ENCODE results near the gene TSPYL2.

TSPYL2 gene

GRCh38 chrX:53084863-53085262 is 2.7 kb downstream of the TSPYL2 start:
- ChIA-PET CTCF (no interaction called here), POLR2A (no interaction called here)
- DNase-seq (ENCODE audit: low read depth, low spot score), result no peak
- no peak for TF ChIP-seq CTCF (IDR thresholded peaks at IDR 0.05; ENCODE audit: insufficient read depth, low read length, missing control alignments)
- H3K4me3 ChIP-seq (ENCODE audit: low read depth, low read length), result no peak overlapping the region

- ChIA-PET CTCF (no interaction called here), POLR2A (no interaction called here)
- no peak overlapping the region for H3K4me3 ChIP-seq (ENCODE audit: low read depth, low read length)
- DNase-seq (ENCODE audit: low read depth, low spot score), result no peak
- no peak for TF ChIP-seq CTCF (IDR thresholded peaks at IDR 0.05; ENCODE audit: insufficient read depth, low read length, missing control alignments)
Measured at GRCh38 chrX:53085661-53086229, 3.6 kb downstream of the TSPYL2 start.

GRCh38 chrX:53086464-53086863 is 4.3 kb downstream of the TSPYL2 start:
- no peak overlapping the region for H3K4me3 ChIP-seq (ENCODE audit: low read depth, low read length)
- ChIA-PET POLR2A (no interaction called here), CTCF (interaction anchor here (1.2 kb wide), 1 partner anchor 15 kb away, joined by 3 read pairs; no protein-coding TSS in a partner anchor)
- DNase-seq (ENCODE audit: low read depth, low spot score), result no peak
- no peak for TF ChIP-seq CTCF (IDR thresholded peaks at IDR 0.05; ENCODE audit: insufficient read depth, low read length, missing control alignments)

GRCh38 chrX:53087388-53087831 is 5.2 kb downstream of the TSPYL2 start:
- H3K4me3 ChIP-seq (ENCODE audit: low read depth, low read length), result no peak overlapping the region
- ChIA-PET POLR2A (no interaction called here), CTCF (interaction anchor here (1.2 kb wide), 1 partner anchor 16 kb away, joined by 3 read pairs; no protein-coding TSS in a partner anchor)
- DNase-seq (ENCODE audit: low read depth, low spot score), result no peak
- no peak for TF ChIP-seq CTCF (IDR thresholded peaks at IDR 0.05; ENCODE audit: insufficient read depth, low read length, missing control alignments)

- POLR2A ChIA-PET, result no interaction called here
- DNase-seq (ENCODE audit: low read depth, low spot score), result no peak
- H3K4me3 ChIP-seq (ENCODE audit: low read depth, low read length), result peak overlapping the region; percentile 48
- CTCF ChIA-PET, result interaction anchor here (3.7 kb wide), 1 partner anchor 17 kb away, joined by 23 read pairs; no protein-coding TSS in a partner anchor
- no peak for TF ChIP-seq CTCF (IDR thresholded peaks at IDR 0.05; ENCODE audit: insufficient read depth, low read length, missing control alignments)
Measured at GRCh38 chrX:53088136-53088974, 6.2 kb downstream of the TSPYL2 start.

- peak; percentile 65 for TF ChIP-seq CTCF (IDR thresholded peaks at IDR 0.05; ENCODE audit: insufficient read depth, low read length, missing control alignments)
- DNase-seq (ENCODE audit: low read depth, low spot score), result no peak
- ChIA-PET POLR2A (no interaction called here), CTCF (interaction anchor here (0.8 to 3.7 kb wide), 2 partner anchors 16 to 18 kb away, joined by 3 to 23 read pairs; no protein-coding TSS in a partner anchor)
- peak overlapping the region; percentile 48 for H3K4me3 ChIP-seq (ENCODE audit: low read depth, low read length)
Measured at GRCh38 chrX:53089224-53089842, 7.2 kb downstream of the TSPYL2 start.
